ENCODE measurements around the gene THBS2. TPM values are rescaled to one million over a fixed set of nuclear protein-coding genes. Genes with fewer than 3 reads are reported as not detected.
"Not testable (repeated sequence)": the region's sequence is repeated elsewhere in the genome, so short reads cannot be mapped to it uniquely, and the experiment has no call there.

THBS2 gene
- total RNA-seq, 2 experiments from 2014 or later = not detected

DNA sequence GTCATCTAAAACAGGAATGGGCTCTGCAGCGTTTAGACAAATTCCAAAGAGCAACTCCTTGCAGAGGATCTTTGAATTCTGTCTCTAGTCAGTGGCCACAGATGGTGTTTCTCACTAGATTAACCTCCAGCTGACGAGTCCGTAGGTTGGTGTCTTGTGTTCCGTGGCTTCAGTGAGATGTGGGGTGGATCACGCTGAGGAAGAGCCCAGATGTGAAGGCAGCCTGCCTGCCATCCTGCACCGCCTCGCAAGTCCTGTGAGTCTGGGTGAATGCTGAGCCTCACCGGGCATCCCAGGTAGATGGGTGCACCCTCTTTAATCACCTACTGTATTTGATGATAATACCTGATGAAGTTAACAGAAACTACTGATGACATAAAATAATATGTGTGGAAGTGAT is 70.4 kb downstream of the THBS2 start:
- intact Hi-C loops (cut with micrococcal nuclease) = no loop called here
- TF ChIP-seq CTCF (IDR thresholded peaks at IDR 0.05) = no peak
- Mint-ChIP-seq H3K36me3 (ENCODE audit: low read depth) (no peaks in the 10 kb centered on the region), H3K9me3 (no peaks in the 10 kb centered on the region), H3K4me3 (no peak overlapping the region), H3K27ac (no peak overlapping the region), H3K4me1 (ENCODE audit: low read depth) (peaks cover 5% of the 10 kb centered on the region), H3K27me3 (peaks cover 7% of the 10 kb centered on the region)
- ChIA-PET POLR2A (no interaction called here), CTCF (no interaction called here)
- DNase-seq (no peak), ATAC-seq (no peak)

- H3K27ac Mint-ChIP-seq; intact Hi-C loops (cut with micrococcal nuclease); H3K36me3 Mint-ChIP-seq (ENCODE audit: low read depth); H3K4me3 Mint-ChIP-seq; DNase-seq; ATAC-seq; H3K27me3 Mint-ChIP-seq; CTCF ChIA-PET; H3K9me3 Mint-ChIP-seq; H3K4me1 Mint-ChIP-seq (ENCODE audit: low read depth); POLR2A ChIA-PET: not testable (repeated sequence)
These were observed 73.8 kb downstream of the THBS2 start for GRCh38 chr6:169179831-169180230.

- no peaks in the 10 kb centered on the region for H3K9me3 Mint-ChIP-seq
- no peaks in the 10 kb centered on the region for H3K4me1 Mint-ChIP-seq (ENCODE audit: low read depth)
- H3K4me3 Mint-ChIP-seq = no peak overlapping the region
- H3K27me3 Mint-ChIP-seq = peaks cover 7% of the 10 kb centered on the region
- no peak for TF ChIP-seq CTCF (IDR thresholded peaks at IDR 0.05)
- ATAC-seq = no peak
- no peak for DNase-seq
- H3K27ac Mint-ChIP-seq = no peak overlapping the region
- no peaks in the 10 kb centered on the region for H3K36me3 Mint-ChIP-seq (ENCODE audit: low read depth)
- POLR2A ChIA-PET = no interaction called here
- intact Hi-C loops (cut with micrococcal nuclease) = no loop called here
- CTCF ChIA-PET = no interaction called here
These were observed 76.0 kb downstream of the THBS2 start for GRCh38 chr6:169177516-169178166.

GRCh38 chr6:169176361-169176991 is 77.2 kb downstream of the THBS2 start:
- POLR2A ChIA-PET = no interaction called here
- no peaks in the 10 kb centered on the region for H3K36me3 Mint-ChIP-seq (ENCODE audit: low read depth)
- H3K9me3 Mint-ChIP-seq = no peaks in the 10 kb centered on the region
- H3K4me3 Mint-ChIP-seq = no peak overlapping the region
- CTCF ChIA-PET = no interaction called here
- no peaks in the 10 kb centered on the region for H3K4me1 Mint-ChIP-seq (ENCODE audit: low read depth)
- intact Hi-C loops (cut with micrococcal nuclease) = no loop called here
- peaks cover 7% of the 10 kb centered on the region for H3K27me3 Mint-ChIP-seq
- no peak overlapping the region for H3K27ac Mint-ChIP-seq
- DNase-seq = no peak
- ATAC-seq = no peak
- TF ChIP-seq CTCF (IDR thresholded peaks at IDR 0.05) = no peak

GRCh38 chr6:169175360-169175887 is 78.2 kb downstream of the THBS2 start:
- Mint-ChIP-seq H3K4me1 (ENCODE audit: low read depth) (no peaks in the 10 kb centered on the region), H3K27me3 (peaks cover 2% of the 10 kb centered on the region), H3K27ac (no peak overlapping the region), H3K4me3 (no peak overlapping the region), H3K36me3 (ENCODE audit: low read depth) (no peaks in the 10 kb centered on the region), H3K9me3 (no peaks in the 10 kb centered on the region)
- ChIA-PET POLR2A (no interaction called here), CTCF (no interaction called here)
- ATAC-seq = no peak
- intact Hi-C loops (cut with micrococcal nuclease) = no loop called here
- DNase-seq = no peak
- TF ChIP-seq CTCF (IDR thresholded peaks at IDR 0.05) = no peak
